ENCODE data around the gene EHD4. TPM values are rescaled to one million over a fixed set of nuclear protein-coding genes. Genes with fewer than 3 reads are reported as not detected.

Gene EHD4
- polyA plus RNA-seq, 2 of the 4 experiments (the other 2 are of a cell fraction): 8.2 to 9.0 TPM

DNA sequence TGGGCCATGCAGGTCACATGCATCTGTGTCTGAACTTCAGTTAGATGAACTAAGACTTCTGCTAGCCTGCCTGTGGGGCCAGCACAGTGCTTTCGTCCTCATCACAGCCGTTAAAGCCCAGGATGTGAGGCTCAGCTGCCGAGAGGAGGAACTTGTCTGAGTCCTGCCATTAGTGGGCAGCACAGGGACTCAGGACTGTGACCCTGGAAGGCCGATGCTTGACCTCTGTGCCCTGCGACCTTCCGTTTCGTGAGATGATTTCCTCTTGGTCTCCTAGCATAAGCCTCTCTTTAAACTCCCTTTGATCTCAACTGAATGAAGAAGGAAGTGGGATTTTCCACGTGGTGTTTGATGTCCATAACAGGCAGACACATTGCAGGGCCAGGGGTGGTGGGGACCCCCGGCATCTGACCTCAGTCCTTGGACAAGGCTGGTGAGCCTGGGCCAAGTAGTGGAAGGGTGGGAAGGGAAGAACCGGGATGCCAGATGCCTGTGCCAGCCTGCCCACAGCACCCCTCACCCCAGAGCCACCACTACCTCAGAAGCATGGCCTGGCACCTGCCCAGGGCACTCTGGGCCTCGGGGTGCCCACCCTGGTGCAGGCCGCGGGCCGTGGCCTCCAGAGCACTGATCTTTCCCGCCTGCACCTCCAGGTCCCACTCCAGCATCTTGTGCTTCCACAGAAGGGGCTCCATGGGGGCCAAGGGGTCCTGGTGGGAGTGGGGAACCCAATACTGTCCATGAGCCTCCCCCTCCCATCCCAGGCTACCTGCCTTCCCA lies 112.1 kb downstream of the EHD4 start:
- POLR2A ChIA-PET: no interaction called here
- DNase-seq (ENCODE audit: low read depth in 1 of 2, low spot score in 1 of 2): no peak
- WGBS (ENCODE audit: missing lambda C conversion rate): 61% methylated on average over 10 of the region's 15 CpGs
- FAIRE-seq: no peak
- CTCF ChIA-PET: no interaction called here
- ATAC-seq: no peak
- Histone ChIP-seq H3K27ac (no peak overlapping the region), H3K9me3 (no peaks in the 10 kb centered on the region), H3K4me3 (no peak overlapping the region), H3K4me1 (no peaks in the 10 kb centered on the region), H3K4me2 (no peak overlapping the region)
- TF ChIP-seq JUN (IDR thresholded peaks at IDR 0.05) (no peak), HOXB5 (CRISPR knock-in tag; IDR thresholded peaks at IDR 0.05) (no peak), KDM1A (IDR thresholded peaks at IDR 0.05; ENCODE audit: low read depth) (no peak), CHD4 (IDR thresholded peaks at IDR 0.05; ENCODE audit: borderline replicate concordance) (no peak), FOXS1 (CRISPR knock-in tag; IDR thresholded peaks at IDR 0.05) (no peak), NR3C1 (IDR thresholded peaks at IDR 0.05) (no peak), ZC3H11A (IDR thresholded peaks at IDR 0.05) (no peak), CBX2 (IDR thresholded peaks at IDR 0.05; ENCODE audit: borderline replicate concordance, low read depth) (no peak), MAZ (IDR thresholded peaks at IDR 0.05; ENCODE audit: borderline replicate concordance, low read depth, low read length) (no peak), HDAC2 (IDR thresholded peaks at IDR 0.05) (no peak), EHMT2 (IDR thresholded peaks at IDR 0.05; ENCODE audit: low read depth) (no peak), PHF8 (IDR thresholded peaks at IDR 0.05; ENCODE audit: borderline replicate concordance, low read depth) (no peak), NFE2L2 (conservative IDR thresholded peaks at IDR 0.05; ENCODE audit: low read length) (no peak), CBX8 (IDR thresholded peaks at IDR 0.05) (no peak), BHLHE40 (IDR thresholded peaks at IDR 0.05; ENCODE audit: low read depth, low read length) (no peak)
- TF ChIP-seq, protein P1, sequence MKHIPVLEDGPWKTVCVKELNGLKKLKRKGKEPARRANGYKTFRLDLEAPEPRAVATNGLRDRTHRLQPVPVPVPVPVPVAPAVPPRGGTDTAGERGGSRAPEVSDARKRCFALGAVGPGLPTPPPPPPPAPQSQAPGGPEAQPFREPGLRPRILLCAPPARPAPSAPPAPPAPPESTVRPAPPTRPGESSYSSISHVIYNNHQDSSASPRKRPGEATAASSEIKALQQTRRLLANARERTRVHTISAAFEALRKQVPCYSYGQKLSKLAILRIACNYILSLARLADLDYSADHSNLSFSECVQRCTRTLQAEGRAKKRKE (CRISPR knock-in tag; IDR thresholded peaks at IDR 0.05; ENCODE audit: low read depth): no peak
- TF ChIP-seq, protein P2, sequence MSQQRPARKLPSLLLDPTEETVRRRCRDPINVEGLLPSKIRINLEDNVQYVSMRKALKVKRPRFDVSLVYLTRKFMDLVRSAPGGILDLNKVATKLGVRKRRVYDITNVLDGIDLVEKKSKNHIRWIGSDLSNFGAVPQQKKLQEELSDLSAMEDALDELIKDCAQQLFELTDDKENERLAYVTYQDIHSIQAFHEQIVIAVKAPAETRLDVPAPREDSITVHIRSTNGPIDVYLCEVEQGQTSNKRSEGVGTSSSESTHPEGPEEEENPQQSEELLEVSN (IDR thresholded peaks at IDR 0.05; ENCODE audit: borderline replicate concordance, low read depth): no peak
- TF ChIP-seq, protein P3, sequence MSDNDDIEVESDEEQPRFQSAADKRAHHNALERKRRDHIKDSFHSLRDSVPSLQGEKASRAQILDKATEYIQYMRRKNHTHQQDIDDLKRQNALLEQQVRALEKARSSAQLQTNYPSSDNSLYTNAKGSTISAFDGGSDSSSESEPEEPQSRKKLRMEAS (IDR thresholded peaks at IDR 0.05): no peak
- TF ChIP-seq, protein P4, sequence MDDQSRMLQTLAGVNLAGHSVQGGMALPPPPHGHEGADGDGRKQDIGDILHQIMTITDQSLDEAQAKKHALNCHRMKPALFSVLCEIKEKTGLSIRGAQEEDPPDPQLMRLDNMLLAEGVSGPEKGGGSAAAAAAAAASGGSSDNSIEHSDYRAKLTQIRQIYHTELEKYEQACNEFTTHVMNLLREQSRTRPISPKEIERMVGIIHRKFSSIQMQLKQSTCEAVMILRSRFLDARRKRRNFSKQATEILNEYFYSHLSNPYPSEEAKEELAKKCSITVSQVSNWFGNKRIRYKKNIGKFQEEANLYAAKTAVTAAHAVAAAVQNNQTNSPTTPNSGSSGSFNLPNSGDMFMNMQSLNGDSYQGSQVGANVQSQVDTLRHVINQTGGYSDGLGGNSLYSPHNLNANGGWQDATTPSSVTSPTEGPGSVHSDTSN (IDR thresholded peaks at IDR 0.05): no peak
- TF ChIP-seq, protein P5, sequence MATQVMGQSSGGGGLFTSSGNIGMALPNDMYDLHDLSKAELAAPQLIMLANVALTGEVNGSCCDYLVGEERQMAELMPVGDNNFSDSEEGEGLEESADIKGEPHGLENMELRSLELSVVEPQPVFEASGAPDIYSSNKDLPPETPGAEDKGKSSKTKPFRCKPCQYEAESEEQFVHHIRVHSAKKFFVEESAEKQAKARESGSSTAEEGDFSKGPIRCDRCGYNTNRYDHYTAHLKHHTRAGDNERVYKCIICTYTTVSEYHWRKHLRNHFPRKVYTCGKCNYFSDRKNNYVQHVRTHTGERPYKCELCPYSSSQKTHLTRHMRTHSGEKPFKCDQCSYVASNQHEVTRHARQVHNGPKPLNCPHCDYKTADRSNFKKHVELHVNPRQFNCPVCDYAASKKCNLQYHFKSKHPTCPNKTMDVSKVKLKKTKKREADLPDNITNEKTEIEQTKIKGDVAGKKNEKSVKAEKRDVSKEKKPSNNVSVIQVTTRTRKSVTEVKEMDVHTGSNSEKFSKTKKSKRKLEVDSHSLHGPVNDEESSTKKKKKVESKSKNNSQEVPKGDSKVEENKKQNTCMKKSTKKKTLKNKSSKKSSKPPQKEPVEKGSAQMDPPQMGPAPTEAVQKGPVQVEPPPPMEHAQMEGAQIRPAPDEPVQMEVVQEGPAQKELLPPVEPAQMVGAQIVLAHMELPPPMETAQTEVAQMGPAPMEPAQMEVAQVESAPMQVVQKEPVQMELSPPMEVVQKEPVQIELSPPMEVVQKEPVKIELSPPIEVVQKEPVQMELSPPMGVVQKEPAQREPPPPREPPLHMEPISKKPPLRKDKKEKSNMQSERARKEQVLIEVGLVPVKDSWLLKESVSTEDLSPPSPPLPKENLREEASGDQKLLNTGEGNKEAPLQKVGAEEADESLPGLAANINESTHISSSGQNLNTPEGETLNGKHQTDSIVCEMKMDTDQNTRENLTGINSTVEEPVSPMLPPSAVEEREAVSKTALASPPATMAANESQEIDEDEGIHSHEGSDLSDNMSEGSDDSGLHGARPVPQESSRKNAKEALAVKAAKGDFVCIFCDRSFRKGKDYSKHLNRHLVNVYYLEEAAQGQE (IDR thresholded peaks at IDR 0.05): no peak

DNA sequence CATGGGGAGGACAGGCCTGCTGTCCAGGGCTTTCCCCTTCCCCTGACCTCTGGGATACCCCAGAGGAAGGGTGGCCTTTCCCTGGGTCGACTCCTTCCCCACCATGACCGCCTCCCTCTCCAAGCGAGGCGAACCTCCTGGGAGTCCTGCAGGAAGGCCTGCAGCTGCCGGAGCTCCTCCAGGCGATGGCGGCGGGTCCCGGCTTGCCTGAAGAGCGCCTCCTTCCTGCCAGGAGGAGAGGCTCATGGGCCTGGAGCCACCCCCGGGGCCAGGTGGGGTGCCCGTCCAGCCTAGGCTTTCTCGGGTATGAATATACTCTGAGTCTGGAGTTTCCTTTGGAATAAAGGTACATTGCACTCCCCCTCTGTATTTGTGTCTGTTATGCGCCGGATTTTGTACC lies 113.6 kb downstream of the EHD4 start:
- ATAC-seq (no peak), FAIRE-seq (no peak), DNase-seq (ENCODE audit: low read depth in 1 of 2, low spot score in 1 of 2) (no peak)
- no peak overlapping the region for H3K4me2 ChIP-seq
- H3K4me1 ChIP-seq: no peaks in the 10 kb centered on the region
- no peak for TF ChIP-seq HEYL (CRISPR knock-in tag; IDR thresholded peaks at IDR 0.05)
- no peak for TF ChIP-seq CHD4 (IDR thresholded peaks at IDR 0.05; ENCODE audit: borderline replicate concordance)
- no peak for TF ChIP-seq EHMT2 (IDR thresholded peaks at IDR 0.05; ENCODE audit: low read depth)
- TF ChIP-seq, protein P4 (IDR thresholded peaks at IDR 0.05): no peak
- no peak for TF ChIP-seq TP53 (CRISPR knock-in tag; IDR thresholded peaks at IDR 0.05)
- no peak for TF ChIP-seq CBX2 (IDR thresholded peaks at IDR 0.05; ENCODE audit: borderline replicate concordance, low read depth)
- TF ChIP-seq, protein P6, sequence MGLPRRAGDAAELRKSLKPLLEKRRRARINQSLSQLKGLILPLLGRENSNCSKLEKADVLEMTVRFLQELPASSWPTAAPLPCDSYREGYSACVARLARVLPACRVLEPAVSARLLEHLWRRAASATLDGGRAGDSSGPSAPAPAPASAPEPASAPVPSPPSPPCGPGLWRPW (IDR thresholded peaks at IDR 0.05): no peak
- no peak for TF ChIP-seq ZNF302 (CRISPR knock-in tag; IDR thresholded peaks at IDR 0.05)
- TF ChIP-seq KDM1A (IDR thresholded peaks at IDR 0.05; ENCODE audit: low read depth): no peak
- 81% methylated on average over 9 of the region's 15 CpGs for WGBS (ENCODE audit: missing lambda C conversion rate)
- ChIA-PET POLR2A (no interaction called here), CTCF (interaction anchor here (1.1 kb wide), 2 partner anchors 11 to 12 kb away, joined by 3 to 4 read pairs; no protein-coding TSS in a partner anchor)
- no peak overlapping the region for H3K27ac ChIP-seq
- no peaks in the 10 kb centered on the region for H3K9me3 ChIP-seq
- no peak overlapping the region for H3K4me3 ChIP-seq

Measured in A549 (cell line).